Breast epithelium (tissue), 3 donors: ENCODE results near the gene WEE1.

Source experiments
- CTCF ChIP-seq, 3 donors: fragments of 450-650 bp; IDR thresholded peaks; one replicate each; pipeline ENCODE4 v1.5.1; 2016 to 2017; ENCODE audit warnings: antibody characterized with exemption in 3 of 3, mild to moderate bottlenecking in 3 of 3, moderate library complexity in 3 of 3
- POLR2A ChIP-seq: fragments of 450-650 bp; IDR thresholded peaks from one replicate; pipeline ENCODE4 v1.6.1; 2016; ENCODE audit warnings: antibody characterized with exemption, mild to moderate bottlenecking, moderate library complexity
- POLR2AphosphoS5 ChIP-seq, 3 donors: sonication (generic); formaldehyde crosslinking; IDR thresholded peaks; one replicate each; pipeline ENCODE4 v1.6.1; 2017; ENCODE audit warnings: antibody characterized with exemption in 3 of 3

GRCh38 chr11:9535189-9535781 lies 38.2 kb upstream of the WEE1 start:
- TF ChIP-seq CTCF (IDR thresholded peaks at IDR 0.05) (peak; percentile 67 to 90 (median 73)), POLR2A (no peak), POLR2AphosphoS5 (IDR thresholded peaks at IDR 0.05) (peak; percentile 80 to 89 (median 88))
